ENCODE results near the gene PAOX.
"Not testable (repeated sequence)": the region's sequence is repeated elsewhere in the genome, so short reads cannot be mapped to it uniquely, and the experiment has no call there.

PAOX gene

GRCh38 chr10:133365461-133366129, 13.5 kb upstream of the PAOX start:
- DNase-seq (ENCODE audit: low spot score) = no peak

DNA sequence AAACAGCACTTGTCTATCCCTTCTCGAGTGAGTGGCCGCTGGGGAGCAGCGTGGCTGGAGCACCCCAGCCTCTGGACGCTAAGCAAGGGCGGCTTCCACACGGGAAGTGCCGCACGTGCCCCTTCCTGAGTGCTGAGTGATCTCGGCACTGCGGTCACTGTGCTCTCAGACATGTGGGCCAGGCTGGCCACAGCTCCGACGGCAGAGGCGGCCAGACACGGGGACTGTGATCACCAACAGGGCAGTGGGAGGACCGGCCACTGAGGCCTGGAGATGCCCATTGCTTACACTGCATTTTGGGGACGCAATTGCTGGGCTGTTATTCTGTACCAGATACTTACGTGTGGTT, 13.0 kb upstream of the PAOX start:
- no peak for DNase-seq (ENCODE audit: low spot score)

GRCh38 chr10:133366751-133367150, 12.3 kb upstream of the PAOX start:
- DNase-seq (ENCODE audit: low spot score) = no peak

DNA sequence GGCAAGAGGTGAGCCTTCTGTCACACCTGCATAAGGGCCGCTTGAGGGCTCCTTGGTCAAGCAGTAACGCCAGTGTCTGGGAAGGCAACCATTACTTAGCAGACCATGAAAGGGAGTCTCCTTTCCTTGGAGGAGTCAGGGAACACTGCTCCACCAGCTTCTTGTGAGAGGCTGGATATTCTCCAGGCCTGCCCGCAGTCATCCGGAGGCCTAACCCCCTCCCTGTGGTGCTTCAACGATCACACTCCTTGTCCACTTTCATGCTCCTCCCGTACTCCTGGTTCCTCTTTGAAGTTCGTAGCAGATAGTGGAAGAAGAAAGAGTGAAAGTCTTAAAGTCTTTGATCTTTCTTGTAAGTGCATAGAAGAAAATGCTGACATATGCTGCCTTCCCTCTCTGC, 11.6 kb upstream of the PAOX start:
- DNase-seq (ENCODE audit: low spot score) = not testable (repeated sequence)

- no peak for DNase-seq (ENCODE audit: low spot score)
These were observed 10.9 kb upstream of the PAOX start for GRCh38 chr10:133368153-133368552.

- no peak for DNase-seq (ENCODE audit: low spot score)
These were observed 8.9 kb upstream of the PAOX start for GRCh38 chr10:133370030-133370786.

- peak; percentile 14 for DNase-seq (ENCODE audit: low spot score)
These were observed 6.6 kb upstream of the PAOX start for GRCh38 chr10:133372507-133372906.

DNA sequence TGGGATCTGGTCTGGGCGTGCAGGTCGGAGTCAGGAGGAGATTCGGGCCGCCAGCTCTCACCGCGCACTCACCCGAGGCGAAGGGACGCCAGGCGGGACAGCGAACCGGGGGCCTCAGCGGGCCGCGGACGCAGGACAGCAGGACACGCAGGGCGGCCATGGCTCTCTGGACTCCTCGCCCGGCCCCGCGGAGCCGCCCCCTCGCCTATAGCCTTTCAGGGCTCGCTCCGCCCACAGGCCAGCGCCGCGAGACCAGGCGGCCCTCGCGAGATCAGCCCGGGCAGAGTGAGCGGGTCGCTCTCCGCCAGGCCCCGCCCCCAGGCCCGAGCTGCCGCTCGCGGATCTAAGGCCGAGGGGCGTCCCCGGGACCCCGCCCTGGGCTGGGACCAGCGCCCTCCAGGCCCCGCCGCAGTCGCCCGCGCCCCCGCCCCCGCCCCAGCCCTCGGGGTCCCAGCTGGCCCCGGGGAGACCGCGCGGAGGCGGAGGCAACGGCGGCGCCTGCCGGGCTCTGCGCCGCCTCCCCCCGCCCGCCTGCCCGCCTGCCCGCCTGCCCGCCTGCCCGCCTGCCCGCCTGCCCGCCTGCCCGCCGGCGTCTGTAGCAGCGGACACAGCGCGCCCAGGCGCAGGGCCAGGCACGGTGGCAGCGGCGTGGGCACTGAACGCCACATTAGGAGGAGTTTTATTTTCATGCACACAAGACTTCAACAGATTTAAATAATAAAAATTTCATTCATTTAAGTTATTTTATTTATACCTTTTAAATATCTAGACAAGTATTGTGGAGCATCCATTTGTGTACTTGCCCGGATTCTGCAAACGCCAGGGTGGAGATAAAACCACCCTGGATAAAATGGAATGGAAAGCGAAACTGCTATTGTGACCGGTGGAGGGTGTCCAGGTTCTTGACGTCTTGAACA, 5.6 kb upstream of the PAOX start, which contains the start of gene ECHS1:
Gene ECHS1 (minus strand): TSS at position 181 of the 917 bp plus-strand sequence. CDS start 21 bp downstream, at position 160.
- DNase-seq (ENCODE audit: low spot score) = peak; percentile 93

DNA sequence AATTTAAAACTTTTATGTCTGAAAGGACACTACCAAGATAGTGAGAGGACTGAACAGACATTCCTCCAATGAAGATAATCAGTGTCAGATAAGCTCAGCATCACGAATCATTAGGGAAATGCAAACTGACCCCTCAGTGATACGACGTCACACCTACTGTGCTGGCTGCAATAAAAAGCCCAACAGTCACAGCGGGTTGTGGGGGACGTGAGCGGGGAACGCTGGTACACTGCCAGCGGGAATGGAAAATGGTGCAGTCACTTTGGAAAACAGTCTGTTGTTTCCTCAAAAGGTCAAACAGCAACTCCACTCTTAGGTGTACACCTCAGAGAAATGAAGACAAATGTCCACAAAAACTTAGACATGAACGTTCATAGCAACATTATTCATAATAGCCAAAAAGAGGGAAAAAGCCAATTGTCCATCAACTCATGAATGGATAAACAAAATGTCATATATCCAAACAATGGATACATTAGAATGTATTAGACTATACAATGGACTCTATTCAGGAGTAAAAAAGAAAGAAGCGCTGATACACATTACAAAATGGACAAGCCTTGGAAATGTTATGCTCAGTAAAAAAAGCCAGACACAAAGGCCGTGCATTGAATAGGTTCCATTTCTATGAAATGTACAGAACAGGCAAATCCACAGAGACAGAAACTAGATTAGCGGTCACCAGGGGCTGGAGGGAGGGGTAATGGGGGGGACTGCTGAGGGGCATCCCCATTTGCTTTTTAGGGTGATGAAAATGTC, 3.5 kb upstream of the PAOX start:
- no peak for DNase-seq (ENCODE audit: low spot score)

DNA sequence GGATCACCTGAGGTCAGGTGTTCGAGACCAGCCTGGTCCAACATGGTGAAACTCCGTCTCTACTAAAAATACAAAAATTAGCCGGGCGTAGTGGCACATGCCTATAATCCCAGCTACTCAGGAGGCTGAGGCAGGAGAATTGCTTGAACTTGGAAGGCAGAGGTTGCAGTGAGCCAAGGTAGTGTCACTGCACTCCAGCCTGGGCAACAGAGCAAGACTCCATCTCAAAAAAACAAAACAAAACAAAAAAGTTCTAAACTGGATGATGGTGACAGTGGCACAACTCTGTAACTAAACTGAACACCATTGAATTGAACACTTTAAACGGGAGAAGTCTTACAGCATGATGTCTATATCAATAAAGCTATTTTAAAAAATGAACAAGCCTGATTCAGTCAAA, 2.9 kb upstream of the PAOX start:
- not testable (repeated sequence) for DNase-seq (ENCODE audit: low spot score)

- DNase-seq (ENCODE audit: low spot score) = no peak
These were observed 1.8 kb upstream of the PAOX start for GRCh38 chr10:133377025-133377817.

DNA sequence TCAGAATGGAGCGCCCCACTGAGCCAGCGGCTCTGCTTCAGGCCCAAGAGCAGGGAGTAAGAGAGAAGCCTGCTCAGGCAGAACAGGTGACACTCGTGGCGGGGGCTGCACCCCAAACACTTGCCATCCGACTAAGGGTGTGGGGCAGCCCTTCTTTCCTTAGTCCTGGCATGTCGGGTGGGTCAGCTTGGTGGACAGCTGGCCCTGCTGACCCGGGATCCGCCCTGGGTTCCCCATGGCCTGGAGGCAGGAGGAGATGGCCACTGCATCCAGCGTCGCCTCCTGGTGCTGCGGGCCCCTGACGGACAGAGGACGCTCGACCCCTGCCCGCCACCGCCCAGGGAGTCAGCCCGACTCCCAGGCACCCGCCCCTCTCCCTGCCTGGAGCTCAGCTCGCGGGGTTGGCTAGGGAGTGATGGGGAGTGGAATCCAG, 1.2 kb upstream of the PAOX start:
- no peak for DNase-seq (ENCODE audit: low spot score)

DNA sequence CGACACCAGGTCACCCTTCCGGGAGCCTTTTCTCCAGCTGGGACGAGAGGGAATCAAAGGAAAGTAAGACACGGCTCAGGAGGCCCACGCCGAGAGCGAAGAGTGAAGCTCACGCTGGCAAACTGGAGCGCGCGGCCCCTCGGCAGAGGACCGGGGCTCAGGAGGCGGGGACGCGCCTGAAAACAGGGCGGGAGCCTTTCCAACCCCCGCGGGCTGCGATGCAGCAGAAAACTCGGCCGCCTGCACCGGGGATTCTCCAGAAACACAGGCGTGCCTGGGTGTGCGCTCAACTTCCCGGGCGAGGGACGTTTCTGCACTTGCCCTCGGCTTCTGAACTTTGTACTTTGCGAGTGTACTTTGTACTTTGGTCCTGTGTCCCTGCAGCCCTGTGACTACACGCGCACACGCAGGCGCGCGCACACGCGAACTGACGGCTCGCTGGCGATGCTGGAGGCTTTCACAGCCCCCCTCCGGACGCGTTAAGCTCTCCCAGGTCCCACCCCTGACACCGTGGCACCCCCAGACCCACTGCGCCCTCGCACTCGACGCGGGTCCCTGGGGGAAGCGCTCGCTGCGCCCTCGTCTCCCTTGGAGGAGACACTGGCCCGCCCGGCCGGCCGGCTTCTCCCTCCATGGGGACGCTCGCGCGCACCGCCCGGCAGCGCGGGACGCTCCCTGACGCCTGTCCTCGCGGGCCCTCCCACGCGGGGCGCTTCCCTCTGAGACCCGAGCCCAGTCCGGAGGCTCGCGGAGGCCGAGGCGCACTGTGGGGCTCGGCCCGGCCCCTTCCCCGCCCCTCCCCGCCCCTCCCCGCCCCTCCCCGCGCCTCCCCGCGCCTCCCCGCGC, 588 bp upstream of the PAOX start:
- peak; percentile 44 for DNase-seq (ENCODE audit: low spot score)

DNA sequence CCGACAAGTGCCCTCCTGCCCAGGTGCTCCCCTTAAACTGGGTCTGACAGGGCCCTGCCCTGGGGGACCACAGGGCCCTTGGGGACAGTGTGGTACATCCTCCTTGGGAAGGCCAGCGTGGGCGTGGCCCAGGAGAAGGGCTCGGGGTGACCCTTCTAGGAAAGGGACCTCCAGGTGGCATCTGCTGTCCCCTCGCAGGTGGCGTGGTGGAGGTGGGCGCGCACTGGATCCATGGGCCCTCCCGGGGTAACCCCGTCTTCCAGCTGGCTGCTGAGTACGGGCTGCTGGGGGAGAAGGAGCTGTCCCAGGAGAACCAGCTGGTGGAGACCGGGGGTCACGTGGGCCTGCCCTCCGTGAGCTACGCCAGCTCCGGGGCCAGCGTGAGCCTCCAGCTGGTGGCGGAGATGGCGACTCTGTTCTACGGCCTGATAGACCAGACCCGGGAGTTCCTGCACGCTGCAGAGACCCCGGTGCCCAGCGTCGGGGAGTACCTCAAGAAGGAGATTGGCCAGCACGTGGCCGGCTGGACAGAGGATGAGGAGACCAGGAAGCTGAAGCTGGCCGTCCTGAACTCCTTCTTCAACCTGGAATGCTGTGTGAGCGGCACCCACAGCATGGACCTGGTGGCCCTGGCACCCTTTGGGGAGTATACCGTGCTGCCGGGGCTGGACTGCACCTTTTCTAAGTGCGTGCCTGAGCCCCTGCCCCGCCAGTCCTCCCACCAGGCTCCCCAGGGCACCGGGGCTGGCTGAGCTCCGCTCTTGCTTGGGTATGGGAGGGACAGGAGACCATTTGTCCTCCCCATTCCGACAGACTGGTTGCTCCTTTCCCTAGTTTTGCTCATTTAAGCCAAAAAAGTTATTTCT, 972 bp downstream of the PAOX start:
- DNase-seq (ENCODE audit: low spot score) = no peak

GRCh38 chr10:133381036-133381435, 2.0 kb downstream of the PAOX start:
- DNase-seq (ENCODE audit: low spot score) = peak; percentile 59

- DNase-seq (ENCODE audit: low spot score) = no peak
These were observed 4.5 kb downstream of the PAOX start for GRCh38 chr10:133383551-133383950.

- DNase-seq (ENCODE audit: low spot score) = no peak
These were observed 5.0 kb downstream of the PAOX start for GRCh38 chr10:133384071-133384470.

DNA sequence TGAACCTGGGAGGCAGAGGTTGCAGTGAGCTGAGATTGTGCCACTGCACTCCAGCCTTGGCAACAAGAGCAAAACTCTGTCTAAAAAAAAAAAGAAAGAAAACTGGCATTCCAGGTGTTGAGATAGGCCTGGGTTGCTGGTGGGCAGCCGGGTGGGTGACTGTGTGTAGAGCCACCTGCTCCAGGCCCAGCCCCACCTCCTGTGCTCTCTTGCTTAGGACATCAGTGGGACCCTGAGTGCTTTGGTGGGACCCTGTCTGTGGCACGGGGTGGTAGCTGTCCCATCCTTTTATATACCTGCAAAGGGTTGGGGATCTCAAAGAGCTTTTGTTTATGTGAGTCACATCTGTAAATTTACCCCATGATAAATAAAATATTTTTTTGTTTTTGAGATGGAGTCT, 6.2 kb downstream of the PAOX start:
- DNase-seq (ENCODE audit: low spot score) = no peak

DNA sequence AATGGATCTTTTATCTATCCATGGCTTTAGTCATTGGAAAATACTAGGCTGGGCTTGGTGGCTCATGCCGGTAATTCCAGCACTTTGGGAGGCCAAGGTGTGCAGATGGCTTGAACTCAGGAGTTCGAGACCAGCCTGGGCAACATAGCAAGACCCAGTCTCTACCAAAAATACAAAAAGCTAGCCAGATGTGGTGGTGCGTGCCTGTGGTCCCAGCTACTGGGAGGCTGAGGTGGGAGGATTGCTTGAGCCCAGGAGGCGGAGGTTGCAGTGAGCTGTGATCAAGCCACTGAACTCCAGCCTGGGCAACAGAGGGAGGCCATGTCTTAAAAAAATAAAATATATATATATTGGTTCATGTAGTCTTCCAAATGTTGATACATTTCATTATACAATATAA, 7.9 kb downstream of the PAOX start:
- DNase-seq (ENCODE audit: low spot score) = not testable (repeated sequence)
